GM21515 (cell line): ENCODE results near the gene PLSCR1.
"Not testable (repeated sequence)": the region's sequence is repeated elsewhere in the genome, so short reads cannot be mapped to it uniquely, and the experiment has no call there.

Experiments used
- ATAC-seq: cut with Tn5 transposase; IDR thresholded peaks from one replicate; pipeline ENCODE4 v1.9.1; 2021; ENCODE audit not compliant: unreplicated experiment

The PLSCR1 gene

DNA sequence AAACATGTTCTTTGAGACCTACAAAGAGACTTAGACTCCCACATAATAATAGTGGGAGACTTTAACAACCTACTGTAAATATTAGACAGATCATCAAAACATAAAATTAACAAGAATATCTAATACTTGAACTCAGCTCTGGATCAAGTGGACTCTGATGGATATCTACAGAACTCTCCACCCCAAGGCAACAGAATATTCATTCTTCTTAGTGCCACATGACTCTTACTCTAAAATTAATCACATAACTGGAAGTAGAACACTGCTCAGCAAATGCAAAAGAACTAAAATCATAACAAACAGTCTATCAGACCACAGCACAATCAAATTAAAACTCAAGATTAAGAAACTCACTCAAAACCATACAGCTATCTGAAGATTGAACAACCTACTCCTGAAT lies 59.1 kb downstream of the PLSCR1 start:
- no peak for ATAC-seq

DNA sequence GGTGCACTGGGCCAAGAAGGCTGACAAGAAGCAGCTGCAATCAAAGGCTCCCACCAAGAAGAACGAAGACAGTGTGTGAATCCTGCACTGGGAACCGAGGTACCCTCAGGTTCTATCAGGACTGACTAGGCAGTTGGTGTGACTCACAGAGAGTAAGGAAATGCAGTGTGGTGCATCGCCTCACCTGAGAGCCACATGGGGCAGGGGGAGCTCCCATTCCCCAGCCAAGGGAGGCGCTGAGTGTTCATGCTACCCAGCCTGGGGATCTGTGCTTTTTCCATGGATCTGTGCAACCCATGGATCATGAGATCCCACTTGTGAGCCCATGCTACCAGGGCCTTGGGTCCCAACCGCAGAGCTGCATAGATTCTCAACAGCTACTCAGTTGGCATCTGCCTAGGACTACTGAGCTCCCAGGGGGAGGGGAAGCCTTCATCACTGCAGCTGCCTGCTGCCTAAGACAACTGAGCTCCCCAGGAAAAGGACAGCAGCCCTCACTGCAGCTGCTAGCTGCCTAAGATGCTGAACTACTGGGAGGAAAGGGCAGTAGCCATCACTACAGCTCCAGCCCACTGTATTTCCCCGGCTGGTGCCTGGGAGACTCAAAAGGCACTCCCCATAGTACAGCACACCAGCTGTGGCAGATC lies 68.2 kb downstream of the PLSCR1 start:
- no peak for ATAC-seq

DNA sequence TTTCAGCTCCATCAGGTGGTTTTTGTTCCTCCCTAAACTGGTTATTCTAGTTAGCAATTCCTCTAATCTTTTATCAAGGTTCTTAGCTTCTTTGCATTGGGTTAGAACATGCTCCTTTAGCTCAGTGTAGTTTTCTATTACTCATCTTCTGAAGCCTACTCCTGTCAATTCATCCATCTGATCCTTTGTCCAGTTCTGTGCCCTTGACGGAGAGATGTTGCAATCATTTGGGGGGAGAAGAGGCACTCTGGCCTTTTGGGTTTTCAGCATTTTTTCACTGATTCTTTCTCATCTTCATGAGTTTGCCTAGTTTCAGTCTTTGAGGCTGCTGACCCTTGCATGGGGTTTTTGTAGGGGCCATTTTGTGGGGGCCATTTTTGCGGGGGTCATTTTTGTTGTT lies 69.4 kb downstream of the PLSCR1 start:
- ATAC-seq: not testable (repeated sequence)

DNA sequence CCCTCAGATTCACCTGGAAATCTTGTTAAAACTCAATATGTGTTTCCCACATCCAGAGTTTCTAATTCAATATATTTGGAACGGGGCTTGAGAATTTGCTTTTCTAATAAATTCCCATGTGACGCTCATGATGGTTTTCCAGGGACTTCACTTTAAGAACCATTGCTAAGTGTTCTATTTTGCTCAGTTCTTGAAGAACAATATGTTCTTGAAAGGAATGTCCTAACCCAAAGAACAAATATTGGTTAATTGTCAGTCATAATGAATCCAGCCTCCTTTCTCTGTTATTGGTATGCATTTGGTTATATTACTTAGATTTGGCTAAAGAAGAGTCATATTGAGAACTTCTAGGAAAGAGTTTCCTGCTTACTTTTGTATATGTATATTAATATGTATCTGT lies 70.7 kb downstream of the PLSCR1 start:
- ATAC-seq: no peak

DNA sequence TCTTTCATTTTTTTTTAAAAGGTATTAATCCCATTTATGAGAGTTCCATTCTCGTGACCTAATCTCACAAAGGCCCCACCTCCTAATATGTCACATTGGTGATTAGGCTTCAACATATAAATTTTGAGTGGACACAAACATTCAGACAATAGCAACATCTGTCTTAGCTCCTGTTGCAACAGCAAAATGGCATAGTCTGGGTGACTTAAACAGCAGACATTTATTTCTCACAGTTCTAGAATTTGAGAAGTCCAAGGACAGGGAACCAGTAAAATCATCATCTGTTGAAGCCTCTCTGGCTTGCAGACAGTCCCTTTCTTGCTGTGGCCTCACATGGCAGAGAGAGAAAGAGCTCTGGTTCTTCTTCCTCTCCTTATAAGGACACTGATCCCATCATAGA lies 71.8 kb downstream of the PLSCR1 start:
- no peak for ATAC-seq

DNA sequence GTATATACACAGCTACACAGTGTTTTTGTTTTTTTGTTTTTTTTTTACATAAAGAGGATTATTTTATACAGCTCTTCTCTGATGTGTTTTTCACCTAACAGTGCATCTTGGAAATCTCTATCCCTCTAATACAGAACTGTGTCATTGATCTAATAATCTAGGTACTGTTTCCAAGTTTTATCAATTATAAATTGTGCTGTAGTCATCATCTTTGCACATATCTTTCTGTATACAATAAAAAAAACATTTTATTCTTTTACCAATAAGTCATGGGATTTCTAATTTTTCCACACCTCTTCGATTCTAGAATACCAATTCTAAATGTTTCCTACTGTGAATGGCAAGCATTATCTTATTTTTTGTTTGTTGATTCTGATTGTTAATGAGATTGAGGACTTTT lies 73.4 kb downstream of the PLSCR1 start:
- no peak for ATAC-seq

DNA sequence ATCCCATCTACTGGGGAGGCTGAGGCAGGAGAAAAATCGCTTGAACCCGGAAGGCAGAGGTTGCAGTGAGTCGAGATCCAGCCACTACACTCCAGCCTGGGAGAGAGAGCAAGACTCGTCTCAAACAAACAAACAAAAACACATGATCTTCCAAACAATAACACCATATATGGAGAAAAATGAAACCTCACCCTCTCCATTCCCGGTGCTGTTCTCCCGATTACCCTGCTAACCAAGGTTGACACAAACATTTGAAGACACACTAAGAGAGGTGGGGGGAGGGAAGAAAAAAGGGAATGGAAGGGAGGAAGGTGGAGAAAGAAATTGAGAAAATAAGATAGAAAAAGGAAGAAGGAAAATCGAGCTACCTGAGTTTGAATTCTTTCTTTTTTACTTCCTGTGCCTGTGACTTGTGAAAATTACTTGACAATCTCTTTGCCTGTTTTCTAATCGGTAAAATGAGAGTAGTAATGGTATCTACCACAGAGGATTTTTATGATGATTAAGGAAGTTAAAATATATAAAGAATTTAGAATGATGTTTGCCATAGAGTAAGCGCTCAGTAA lies 73.9 kb downstream of the PLSCR1 start:
- no peak for ATAC-seq

DNA sequence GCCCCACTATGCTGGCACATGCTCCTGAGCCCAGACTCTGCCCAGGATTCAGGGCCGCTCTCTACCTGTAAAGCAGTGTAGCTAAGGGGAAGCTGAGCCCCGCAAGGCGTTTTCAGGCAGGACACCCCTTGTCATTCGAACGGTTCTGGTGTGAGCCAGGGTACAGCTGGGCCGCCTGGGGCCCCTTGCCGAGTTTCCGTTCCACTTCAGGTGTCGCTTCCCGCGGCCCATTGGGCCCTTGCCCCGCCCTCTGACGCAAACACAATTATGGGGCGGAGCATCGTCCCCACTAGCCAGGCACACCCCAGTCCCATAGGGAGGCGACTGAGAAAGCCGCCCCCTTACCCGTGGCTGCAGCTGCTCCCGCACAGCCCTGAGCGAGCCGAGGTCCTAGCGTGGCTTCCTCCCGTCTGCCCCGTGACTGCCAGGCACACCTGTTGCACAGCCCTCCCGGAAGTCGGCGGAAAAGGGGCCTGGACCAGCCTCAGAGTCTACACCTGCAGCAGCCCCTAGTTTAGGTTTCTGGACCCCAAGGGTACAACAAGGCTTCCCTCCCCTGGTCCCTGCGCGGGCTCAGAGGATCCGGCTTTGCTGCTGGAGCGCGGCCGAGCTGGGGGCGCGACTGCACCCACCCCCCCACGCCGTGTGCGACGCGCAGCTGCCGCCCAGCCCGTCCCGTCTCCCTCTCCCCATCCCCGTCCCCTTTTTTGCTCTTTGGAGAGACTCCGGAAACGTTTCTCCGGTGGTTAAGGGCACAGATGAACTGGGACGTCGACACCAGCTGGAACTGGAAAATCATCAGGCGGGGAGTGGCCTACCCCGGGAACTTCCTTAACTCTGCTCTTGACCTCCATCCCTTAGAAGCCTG lies 75.0 kb downstream of the PLSCR1 start, which contains the start of gene PLSCR2:
TSS of gene PLSCR2 (minus strand) at position 412 of the 868 bp plus-strand sequence. CDS start 9,657 bp downstream, outside the sequence.
- ATAC-seq: peak; percentile 98

DNA sequence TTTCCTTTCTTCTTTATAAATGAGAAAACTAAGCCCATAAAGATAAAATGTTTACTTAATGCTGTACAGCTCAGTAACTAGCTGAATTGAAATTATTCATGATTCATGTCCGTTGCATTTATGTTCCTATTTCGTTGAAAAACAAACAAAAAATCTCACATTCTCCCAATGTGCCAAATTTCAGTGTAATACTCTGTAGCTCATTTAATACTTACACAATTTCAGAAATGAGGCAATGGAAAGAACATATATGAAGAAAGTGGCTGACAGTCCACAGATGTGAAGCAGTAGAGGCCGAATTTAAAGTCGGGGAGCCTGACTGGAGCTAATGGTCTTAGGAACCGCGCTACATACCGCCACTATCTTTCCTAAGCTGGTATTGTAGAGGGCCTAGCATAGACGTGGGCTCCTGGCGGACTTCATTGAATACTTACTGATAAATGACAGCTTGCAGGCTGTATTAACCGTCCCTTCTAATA lies 75.7 kb downstream of the PLSCR1 start:
- ATAC-seq: no peak

DNA sequence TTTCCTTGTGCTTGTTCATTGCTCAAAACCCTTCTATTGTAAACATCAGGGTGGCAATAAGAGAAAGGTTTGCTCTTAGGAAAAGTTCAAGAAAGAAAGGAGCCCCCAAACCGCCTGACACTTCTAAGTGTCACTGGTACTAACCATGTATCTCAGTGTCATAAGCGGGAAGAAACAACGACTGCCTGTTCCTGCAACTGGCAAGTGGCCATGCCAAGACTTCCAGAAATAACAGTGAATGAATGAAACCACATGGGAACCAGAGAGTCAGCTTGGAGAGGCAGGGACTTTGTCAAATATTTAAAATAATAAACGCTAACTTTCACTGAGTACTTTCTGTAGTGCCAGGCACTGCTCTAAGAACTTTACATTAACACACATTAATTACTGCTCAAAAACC lies 76.2 kb downstream of the PLSCR1 start:
- ATAC-seq: no peak

DNA sequence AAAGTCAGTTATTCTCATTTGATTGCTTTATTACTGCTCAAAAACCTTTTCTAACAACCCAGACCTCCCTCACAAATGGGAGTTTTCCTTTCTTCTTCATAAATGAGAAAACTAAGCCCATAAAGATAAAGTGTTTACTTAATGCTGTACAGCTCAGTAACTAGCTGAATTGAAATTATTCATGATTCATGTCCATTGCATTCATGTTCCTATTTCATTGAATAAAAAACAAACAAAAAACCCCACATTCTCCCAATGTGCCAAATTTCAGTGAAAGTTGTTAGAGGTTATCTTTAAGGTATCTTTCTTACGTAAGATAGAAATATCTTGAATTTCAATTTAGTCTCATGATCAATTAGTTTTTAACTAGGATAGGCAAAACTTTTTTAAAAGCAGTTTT lies 77.8 kb downstream of the PLSCR1 start:
- ATAC-seq: no peak

DNA sequence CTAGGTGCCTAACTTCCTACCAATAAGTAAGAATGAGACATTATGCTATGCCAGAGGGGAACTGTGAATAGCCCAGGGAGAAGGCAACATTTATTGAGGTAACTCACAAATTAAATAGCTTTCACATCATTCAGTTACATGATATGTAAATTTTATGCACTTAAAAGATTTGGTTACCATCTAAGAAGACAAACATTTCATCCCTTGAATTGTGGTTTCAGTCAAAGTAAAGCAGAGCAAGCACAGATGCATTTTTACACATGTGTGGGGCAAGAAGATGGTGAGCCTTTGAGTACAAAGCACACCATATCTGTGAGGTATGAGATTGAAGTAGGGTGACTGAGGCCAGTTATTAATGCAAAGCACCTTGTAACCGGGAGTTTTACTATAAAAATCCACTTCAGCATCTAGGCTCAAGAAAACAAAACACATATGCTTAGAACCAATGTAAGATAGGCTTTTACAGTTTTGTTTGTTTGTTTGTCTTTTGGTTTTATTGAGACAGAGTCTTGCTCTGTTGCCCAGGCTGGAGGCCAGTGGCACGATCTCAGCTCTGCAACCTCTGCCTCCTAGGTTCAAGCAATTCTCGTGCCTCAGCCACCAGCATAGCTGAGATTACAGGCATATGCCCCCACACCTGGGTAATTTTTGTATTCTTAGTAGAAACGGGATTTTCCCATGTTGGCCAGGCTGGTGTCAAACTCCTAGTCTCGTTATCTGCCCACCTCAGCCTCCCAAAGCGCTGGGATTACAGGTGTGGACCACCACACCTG lies 78.5 kb downstream of the PLSCR1 start:
- ATAC-seq: no peak
